B cell (primary cell): ENCODE measurements around the gene MTHFR. TPM values are rescaled to one million over a fixed set of nuclear protein-coding genes. Genes with fewer than 3 reads are reported as not detected.

Experiments
- ATAC-seq: fragments of 200-7000 bp; cut with Tn5 transposase; one replicate; pipeline ENCODE4 v1.10.0; 2021; ENCODE audit warnings: low read depth, mild to moderate bottlenecking, moderate number of reproducible peaks, moderate library complexity
- CTCF ChIA-PET: fragments of 350-600 bp; sonication (Branson Sonifier 250); formaldehyde crosslinking; loops from one replicate; lab custom pipeline; 2021; ENCODE audit warnings: antibody characterized with exemption, inconsistent platforms; lab: Charles Lee
- POLR2A ChIA-PET: fragments of 350-600 bp; sonication (Branson Sonifier 250); formaldehyde crosslinking; loops from one replicate; lab custom pipeline; 2021; ENCODE audit warnings: antibody characterized with exemption; lab: Charles Lee
- DNase-seq: peaks from one replicate; pipeline ENCODE4 v3.0.0; 2013
- H2AFZ ChIP-seq: 2 replicates; pipeline ENCODE4 v1.6.1; 2012; ENCODE audit warnings: mild to moderate bottlenecking, low read depth, low read length; ENCODE audit not compliant: insufficient read depth, poor library complexity, severe bottlenecking
- H3K27ac ChIP-seq, 2 donors: 1 replicate in 1 of 2; 2 replicates in 1 of 2; pipeline ENCODE4 v1.5.1; 2012 to 2013; ENCODE audit warnings: low read length in 2 of 2, mild to moderate bottlenecking in 2 of 2, moderate library complexity in 1 of 2
- H3K27me3 ChIP-seq, 4 experiments: fragments of 200-600 bp in 1 of 4; sonication (generic) in 1 of 4; replicated peaks in 1 of 4; 1 replicate in 2 of 4; 2 replicates in 2 of 4; pipeline versions ENCODE4 v1.6.1 to v1.7.0; 2013 to 2016; ENCODE audit warnings: low read length in 3 of 4, mild to moderate bottlenecking in 2 of 4, mixed read lengths in 1 of 4, moderate library complexity in 1 of 4; ENCODE audit not compliant: insufficient read depth in 4 of 4, control insufficient read depth in 3 of 4; ENCODE audit errors: control extremely low read depth in 1 of 4
- H3K36me3 ChIP-seq, 2 experiments: replicated peaks in 1 of 2; 1 replicate in 1 of 2; 2 replicates in 1 of 2; pipeline versions ENCODE4 v1.6.1 to v1.7.1; 2013; ENCODE audit warnings: low read length in 1 of 2; ENCODE audit not compliant: insufficient read depth in 2 of 2, control insufficient read depth in 1 of 2; ENCODE audit errors: control extremely low read depth in 1 of 2, extremely low read depth in 1 of 2
- H3K4me1 ChIP-seq, 2 donors: fragments of 200-600 bp in 1 of 2; sonication (generic) in 1 of 2; 1 replicate in 1 of 2; 2 replicates in 1 of 2; pipeline versions ENCODE4 v1.5.1 to v1.6.1; 2013 to 2017; ENCODE audit warnings: low read length in 2 of 2; ENCODE audit not compliant: control insufficient read depth in 2 of 2, insufficient read depth in 2 of 2
- H3K4me2 ChIP-seq: replicated peaks from 2 replicates; pipeline ENCODE3; 2012; ENCODE audit warnings: mild to moderate bottlenecking, low read depth, low read length; ENCODE audit not compliant: poor library complexity, severe bottlenecking
- H3K4me3 ChIP-seq, 5 experiments: fragments of 200-600 bp in 1 of 5; sonication (generic) in 1 of 5; 1 replicate in 3 of 5; 2 replicates in 2 of 5; pipeline versions ENCODE4 v1.5.1 to v1.7.0; 2011 to 2016; ENCODE audit warnings: low read length in 4 of 5, mild to moderate bottlenecking in 4 of 5, low read depth in 2 of 5, control low read depth in 1 of 5, moderate library complexity in 1 of 5; ENCODE audit not compliant: insufficient read depth in 1 of 5; ENCODE audit errors: control extremely low read depth in 1 of 5, extremely low read depth in 1 of 5
- H3K79me2 ChIP-seq: fragments of 200-600 bp; sonication (generic); one replicate; pipeline ENCODE4 v1.6.0; 2016; ENCODE audit warnings: low read length; ENCODE audit not compliant: control insufficient read depth, insufficient read depth
- H3K9ac ChIP-seq: fragments of 200-600 bp; sonication (generic); 2 replicates; pipeline ENCODE4 v1.6.1; 2017; ENCODE audit warnings: mild to moderate bottlenecking, low read length, moderate library complexity
- H3K9me3 ChIP-seq, 3 donors: one replicate each; pipeline versions ENCODE4 v1.6.1 to v1.7.1; 2013; ENCODE audit warnings: low read length in 2 of 3; ENCODE audit not compliant: control insufficient read depth in 2 of 3, insufficient read depth in 1 of 3; ENCODE audit errors: control extremely low read depth in 1 of 3
- H4K20me1 ChIP-seq: 2 replicates; pipeline ENCODE4 v1.6.0; 2012; ENCODE audit warnings: mild to moderate bottlenecking, low read length; ENCODE audit not compliant: insufficient read depth, control insufficient read depth, poor library complexity, severe bottlenecking
- H3K27ac Mint-ChIP-seq: one replicate; pipeline ENCODE4 v1.8.0; 2021; ENCODE audit warnings: mixed read lengths
- H3K27me3 Mint-ChIP-seq: one replicate; pipeline ENCODE4 v1.8.0; 2021; ENCODE audit warnings: mixed read lengths
- H3K4me1 Mint-ChIP-seq: one replicate; pipeline ENCODE4 v1.8.0; 2021; ENCODE audit warnings: mixed read lengths
- H3K4me3 Mint-ChIP-seq: one replicate; pipeline ENCODE4 v1.8.0; 2021; ENCODE audit warnings: mixed read lengths
- H3K9me3 Mint-ChIP-seq: one replicate; pipeline ENCODE4 v1.8.0; 2022; ENCODE audit warnings: mixed read lengths; ENCODE audit not compliant: insufficient read depth
- CTCF ChIP-seq: fragments of 200-600 bp; IDR thresholded peaks from one replicate; pipeline ENCODE4 v1.8.0; 2022; ENCODE audit warnings: antibody characterized with exemption, mild to moderate bottlenecking
- EZH2 ChIP-seq: IDR thresholded peaks from 2 replicates; pipeline ENCODE4 v1.6.1; 2012; ENCODE audit warnings: borderline replicate concordance, low read depth, mild to moderate bottlenecking, moderate library complexity, low read length; ENCODE audit not compliant: insufficient read depth, poor library complexity, severe bottlenecking
- WGBS: methylation state at CpG from one replicate; pipeline ENCODE4 v1.1.5; 2013; ENCODE audit warnings: missing lambda C conversion rate; ENCODE audit not compliant: insufficient coverage; 5-methylcytosine and 5-hydroxymethylcytosine counted together
- intact Hi-C: fragments of 100-400 bp; cut with micrococcal nuclease; formaldehyde crosslinking; loops from one replicate; pipeline ENCODE4 v1.10.0; 2022
- polyA plus RNA-seq: library from polyadenylated mRNA; depleted of rRNA; stranded (reverse); fragments of >200 nt; gene quantifications from 2 replicates; pipeline ENCODE4 v1.2.3, GENCODE V29; 2012
- small RNA-seq: library from RNA; depleted of rRNA; stranded (forward); fragments of <200 nt; gene quantifications from one replicate; pipeline ENCODE3, GENCODE V24; 2012; ENCODE audit warnings: low replicate concordance, low read depth; ENCODE audit not compliant: insufficient read length
- total RNA-seq, 2 donors: library from RNA; stranded (reverse); fragments of 120-200 nt in 1 of 2; gene quantifications; 1 replicate in 1 of 2; 2 replicates in 1 of 2; pipeline versions ENCODE4 v1.2.3 to v1.2.4, GENCODE V29; 2013 to 2022

The MTHFR gene
- total and polyA plus RNA-seq, 2 donors (not counting 1 experiment from before 2014, with no cell fraction given), result 35.8 to 114 TPM

- Histone ChIP-seq H3K79me2 (peaks cover 5% of the 10 kb centered on the region), H3K9ac (peak within 1 kb of the TSS; percentile 98), H2AFZ (peak within 1 kb of the TSS; percentile 100), H4K20me1 (no peaks in the 10 kb centered on the region), H3K4me2 (peak within 1 kb of the TSS; percentile 100), H3K27me3 (no peaks in the 10 kb centered on the region), H3K36me3 (no peaks in the 10 kb centered on the region), H3K4me3 (peak within 1 kb of the TSS; percentile 67 to 99 (median 98)), H3K9me3 (no peaks in the 10 kb centered on the region), H3K27ac (peak within 1 kb of the TSS; percentile 14 to 83), H3K4me1 (peaks cover 33 to 42% of the 10 kb centered on the region in 2 donors)
- Mint-ChIP-seq H3K4me3 (peak within 1 kb of the TSS; percentile 97), H3K9me3 (no peaks in the 10 kb centered on the region), H3K27me3 (no peaks in the 10 kb centered on the region), H3K27ac (peak within 1 kb of the TSS; percentile 93), H3K4me1 (peaks cover 42% of the 10 kb centered on the region)
- intact Hi-C loops, result loop anchor here (1.0 to 2.0 kb wide), 4 partner anchors 17 to 79 kb away; partner anchors contain the start of genes CLCN6 and FBXO6
- ChIA-PET POLR2A (interaction anchor here (0.6 to 0.9 kb wide), 5 partner anchors 17 to 175 kb away, joined by 3 to 17 read pairs (median 3); partner anchors contain the start of genes CLCN6 and MTHFR), CTCF (interaction anchor here (0.7 to 4.0 kb wide), 10 partner anchors 11 to 699 kb away, joined by 3 to 39 read pairs (median 4); partner anchors contain the start of gene FBXO6)
- peak; percentile 94 for DNase-seq
- ATAC-seq, result peak; percentile 90
- TF ChIP-seq CTCF, result no peak
- no peak for TF ChIP-seq EZH2
- WGBS, result 4% methylated on average over 46 of the region's 59 CpGs
These were observed 69.7 kb downstream of the MTHFR start, which contains the start of gene AGTRAP for GRCh38 chr1:11735854-11736745. AGTRAP (plus strand) TSS chr1:11736136; CDS start chr1:11736209, 73 bp downstream.

Small RNA genes within 50 kb of the gene (small RNA-seq; reads per million reads assigned to genes)
- gene RF02156 (not detected), gene RF02157 (not detected), gene RF02158 (not detected)

Other genes starting within 250 kb of the MTHFR start
- gene FBXO2, start 151.5 kb downstream of the MTHFR start, total RNA-seq, result 9.6 and 10.7 TPM in 2 replicates
- gene FBXO2, start 151.5 kb downstream of the MTHFR start, polyA plus RNA-seq, result 9.3 and 9.6 TPM in 2 replicates
- 58.6 and 61.5 TPM in 2 replicates for gene FBXO44, start 151.1 kb downstream of the MTHFR start, total RNA-seq
- gene FBXO44, start 151.1 kb downstream of the MTHFR start, polyA plus RNA-seq, result 88.8 and 101 TPM in 2 replicates
- gene FBXO6, start 141.8 kb downstream of the MTHFR start, total RNA-seq, result 8.5 and 8.7 TPM in 2 replicates
- 8.1 and 13.0 TPM in 2 replicates for gene FBXO6, start 141.8 kb downstream of the MTHFR start, polyA plus RNA-seq
- gene MAD2L2, start 124.8 kb downstream of the MTHFR start, total RNA-seq, result 27.7 and 29.0 TPM in 2 replicates
- 42.2 and 44.0 TPM in 2 replicates for gene MAD2L2, start 124.8 kb downstream of the MTHFR start, polyA plus RNA-seq
- gene DRAXIN, start 114.3 kb downstream of the MTHFR start, total RNA-seq, result 0.30 and 0.41 TPM in 2 replicates
- gene DRAXIN, start 114.3 kb downstream of the MTHFR start, polyA plus RNA-seq, result 0.21 and 0.26 TPM in 2 replicates
- gene AGTRAP, start 69.8 kb downstream of the MTHFR start, total RNA-seq, result 18.3 and 20.2 TPM in 2 replicates
- gene AGTRAP, start 69.8 kb downstream of the MTHFR start, polyA plus RNA-seq, result 37.5 and 44.9 TPM in 2 replicates
- not detected in 2 replicates for gene C1orf167, start 43.8 kb downstream of the MTHFR start, total RNA-seq
- 0.75 TPM in 1 of 2 replicates, not detected in the other for gene C1orf167, start 43.8 kb downstream of the MTHFR start, polyA plus RNA-seq
- 99.8 and 105 TPM in 2 replicates for gene CLCN6, start 227 bp upstream of the MTHFR start, total RNA-seq
- 35.0 and 48.2 TPM in 2 replicates for gene CLCN6, start 227 bp upstream of the MTHFR start, polyA plus RNA-seq
- gene NPPA, start 41.8 kb upstream of the MTHFR start, total RNA-seq, result not detected in 2 replicates
- not detected in 2 replicates for gene NPPA, start 41.8 kb upstream of the MTHFR start, polyA plus RNA-seq
- not detected in 2 replicates for gene NPPB, start 53.0 kb upstream of the MTHFR start, total RNA-seq
- gene NPPB, start 53.0 kb upstream of the MTHFR start, polyA plus RNA-seq, result not detected in 2 replicates
- gene KIAA2013, start 120.5 kb upstream of the MTHFR start, total RNA-seq, result 46.1 and 48.5 TPM in 2 replicates
- 29.2 and 60.1 TPM in 2 replicates for gene KIAA2013, start 120.5 kb upstream of the MTHFR start, polyA plus RNA-seq
- gene PLOD1, start 128.8 kb upstream of the MTHFR start, total RNA-seq, result 9.6 and 13.4 TPM in 2 replicates
- gene PLOD1, start 128.8 kb upstream of the MTHFR start, polyA plus RNA-seq, result 6.2 and 10.4 TPM in 2 replicates
- 41.7 and 50.0 TPM in 2 replicates for gene MFN2, start 174.5 kb upstream of the MTHFR start, total RNA-seq
- 24.0 and 31.0 TPM in 2 replicates for gene MFN2, start 174.5 kb upstream of the MTHFR start, polyA plus RNA-seq
- 71.9 and 72.5 TPM in 2 replicates for gene MIIP, start 213.5 kb upstream of the MTHFR start, total RNA-seq
- gene MIIP, start 213.5 kb upstream of the MTHFR start, polyA plus RNA-seq, result 117 and 128 TPM in 2 replicates